ACC112 (cell line): ENCODE results near the gene COL1A2.

Experiments
- H2AFZ ChIP-seq: fragments of 200-600 bp; sonication (generic); one replicate; pipeline ENCODE4 v1.6.0; 2017; ENCODE audit warnings: antibody characterized with exemption, low read length; ENCODE audit not compliant: unreplicated experiment
- H3K27ac ChIP-seq: fragments of 200-600 bp; sonication (generic); 2 replicates; pipeline ENCODE4 v1.5.1; 2014; ENCODE audit warnings: low read depth, mild to moderate bottlenecking, antibody characterized with exemption, low read length, moderate library complexity
- H3K27me3 ChIP-seq: fragments of 200-600 bp; sonication (generic); 2 replicates; pipeline ENCODE4 v1.6.1; 2014; ENCODE audit warnings: mild to moderate bottlenecking, antibody characterized with exemption, low read length, moderate library complexity, mixed read lengths; ENCODE audit not compliant: insufficient read depth
- H3K36me3 ChIP-seq: fragments of 200-600 bp; sonication (generic); 2 replicates; pipeline ENCODE4 v1.6.1; 2016; ENCODE audit warnings: mild to moderate bottlenecking, antibody characterized with exemption, low read length, moderate library complexity, mixed read lengths; ENCODE audit not compliant: insufficient read depth
- H3K4me1 ChIP-seq: fragments of 200-600 bp; sonication (generic); one replicate; pipeline ENCODE4 v1.6.1; 2016; ENCODE audit warnings: low read length, mixed read lengths; ENCODE audit not compliant: insufficient read depth, unreplicated experiment, control insufficient read depth
- H3K4me3 ChIP-seq: fragments of 200-600 bp; sonication (generic); 2 replicates; pipeline ENCODE4 v1.5.1; 2014; ENCODE audit warnings: mild to moderate bottlenecking, low read depth, low read length
- H3K79me2 ChIP-seq: fragments of 200-600 bp; sonication (generic); one replicate; pipeline ENCODE4 v1.6.0; 2016; ENCODE audit warnings: low read length; ENCODE audit not compliant: control insufficient read depth, unreplicated experiment, insufficient read depth

COL1A2 gene

GRCh38 chr7:94395141-94396036 lies 694 bp downstream of the COL1A2 start:
- peaks cover 56% of the 10 kb centered on the region for H3K79me2 ChIP-seq
- peak overlapping the region; percentile 73 for H2AFZ ChIP-seq
- peak overlapping the region; percentile 95 for H3K27ac ChIP-seq
- no peaks in the 10 kb centered on the region for H3K27me3 ChIP-seq
- peaks cover 39% of the 10 kb centered on the region for H3K4me1 ChIP-seq
- H3K4me3 ChIP-seq, result peak overlapping the region; percentile 93
- H3K36me3 ChIP-seq, result peaks cover 35% of the 10 kb centered on the region

GRCh38 chr7:94396037-94396431 lies 1.3 kb downstream of the COL1A2 start:
- Histone ChIP-seq H3K4me3 (peak overlapping the region; percentile 93), H2AFZ (peak overlapping the region; percentile 73)

GRCh38 chr7:94396596-94396995 lies 1.9 kb downstream of the COL1A2 start:
- peak overlapping the region; percentile 95 for H3K27ac ChIP-seq
- peaks cover 64% of the 10 kb centered on the region for H3K79me2 ChIP-seq
- peaks cover 44% of the 10 kb centered on the region for H3K36me3 ChIP-seq
- no peak overlapping the region for H2AFZ ChIP-seq
- no peaks in the 10 kb centered on the region for H3K27me3 ChIP-seq
- peaks cover 44% of the 10 kb centered on the region for H3K4me1 ChIP-seq
- H3K4me3 ChIP-seq, result peak overlapping the region; percentile 93

More at GRCh38 chr7:94396037-94396431, 1.3 kb downstream of the COL1A2 start:
- Histone ChIP-seq H3K27ac (peak overlapping the region; percentile 95), H3K4me1 (peaks cover 46% of the 10 kb centered on the region), H3K79me2 (peaks cover 62% of the 10 kb centered on the region), H3K27me3 (no peaks in the 10 kb centered on the region), H3K36me3 (peaks cover 41% of the 10 kb centered on the region)

- Histone ChIP-seq H3K27me3 (no peaks in the 10 kb centered on the region), H3K79me2 (peaks cover 74% of the 10 kb centered on the region), H3K36me3 (peaks cover 56% of the 10 kb centered on the region), H2AFZ (no peak overlapping the region), H3K27ac (peak overlapping the region; percentile 35), H3K4me3 (peak overlapping the region; percentile 93), H3K4me1 (peaks cover 43% of the 10 kb centered on the region)
Observed at GRCh38 chr7:94397722-94398121, 3.0 kb downstream of the COL1A2 start.

- H3K4me1 ChIP-seq, result peaks cover 42% of the 10 kb centered on the region
- H3K36me3 ChIP-seq, result peaks cover 67% of the 10 kb centered on the region
- no peaks in the 10 kb centered on the region for H3K27me3 ChIP-seq
- peak overlapping the region; percentile 93 for H3K4me3 ChIP-seq
- no peak overlapping the region for H2AFZ ChIP-seq
- H3K27ac ChIP-seq, result peak overlapping the region; percentile 76
- peaks cover 85% of the 10 kb centered on the region for H3K79me2 ChIP-seq
Observed at GRCh38 chr7:94398841-94399240, 4.1 kb downstream of the COL1A2 start.

- peaks cover 79% of the 10 kb centered on the region for H3K36me3 ChIP-seq
- H3K4me1 ChIP-seq, result peaks cover 51% of the 10 kb centered on the region
- no peak overlapping the region for H2AFZ ChIP-seq
- H3K79me2 ChIP-seq, result peaks cover 90% of the 10 kb centered on the region
- H3K4me3 ChIP-seq, result peak overlapping the region; percentile 93
- H3K27ac ChIP-seq, result peak overlapping the region; percentile 76
- no peaks in the 10 kb centered on the region for H3K27me3 ChIP-seq
Observed at GRCh38 chr7:94400022-94400421, 5.3 kb downstream of the COL1A2 start.

GRCh38 chr7:94400643-94401427 lies 6.1 kb downstream of the COL1A2 start:
- peaks cover 90% of the 10 kb centered on the region for H3K79me2 ChIP-seq
- no peaks in the 10 kb centered on the region for H3K27me3 ChIP-seq
- H3K4me1 ChIP-seq, result peaks cover 59% of the 10 kb centered on the region
- H3K36me3 ChIP-seq, result peaks cover 84% of the 10 kb centered on the region
- no peak overlapping the region for H2AFZ ChIP-seq
- H3K27ac ChIP-seq, result peak overlapping the region; percentile 76
- H3K4me3 ChIP-seq, result peak overlapping the region; percentile 93

- peaks cover 82% of the 10 kb centered on the region for H3K36me3 ChIP-seq
- peak overlapping the region; percentile 76 for H3K27ac ChIP-seq
- H3K27me3 ChIP-seq, result no peaks in the 10 kb centered on the region
- no peak overlapping the region for H2AFZ ChIP-seq
- H3K4me1 ChIP-seq, result peaks cover 63% of the 10 kb centered on the region
- H3K79me2 ChIP-seq, result peaks cover 89% of the 10 kb centered on the region
- H3K4me3 ChIP-seq, result peak overlapping the region; percentile 93; the same call in 1 of the 2 replicates
Observed at GRCh38 chr7:94401428-94401814, 6.7 kb downstream of the COL1A2 start.

GRCh38 chr7:94403546-94403945 lies 8.9 kb downstream of the COL1A2 start:
- H3K27me3 ChIP-seq, result no peaks in the 10 kb centered on the region
- no peak overlapping the region for H2AFZ ChIP-seq
- H3K27ac ChIP-seq, result peak overlapping the region; percentile 56
- H3K36me3 ChIP-seq, result peaks cover 95% of the 10 kb centered on the region
- peaks cover 85% of the 10 kb centered on the region for H3K4me1 ChIP-seq
- H3K4me3 ChIP-seq, result peak overlapping the region; percentile 39
- H3K79me2 ChIP-seq, result peaks cover 87% of the 10 kb centered on the region

- peaks cover 89% of the 10 kb centered on the region for H3K4me1 ChIP-seq
- peak overlapping the region; percentile 30; the same call in 1 of the 2 replicates for H3K4me3 ChIP-seq
- H3K27me3 ChIP-seq, result no peaks in the 10 kb centered on the region
- no peak overlapping the region for H2AFZ ChIP-seq
- peaks cover 95% of the 10 kb centered on the region for H3K36me3 ChIP-seq
- peaks cover 81% of the 10 kb centered on the region for H3K79me2 ChIP-seq
- H3K27ac ChIP-seq, result peak overlapping the region; percentile 56
Observed at GRCh38 chr7:94405506-94405905, 10.8 kb downstream of the COL1A2 start.
